ENCODE results near the gene CSF1R.

DNA sequence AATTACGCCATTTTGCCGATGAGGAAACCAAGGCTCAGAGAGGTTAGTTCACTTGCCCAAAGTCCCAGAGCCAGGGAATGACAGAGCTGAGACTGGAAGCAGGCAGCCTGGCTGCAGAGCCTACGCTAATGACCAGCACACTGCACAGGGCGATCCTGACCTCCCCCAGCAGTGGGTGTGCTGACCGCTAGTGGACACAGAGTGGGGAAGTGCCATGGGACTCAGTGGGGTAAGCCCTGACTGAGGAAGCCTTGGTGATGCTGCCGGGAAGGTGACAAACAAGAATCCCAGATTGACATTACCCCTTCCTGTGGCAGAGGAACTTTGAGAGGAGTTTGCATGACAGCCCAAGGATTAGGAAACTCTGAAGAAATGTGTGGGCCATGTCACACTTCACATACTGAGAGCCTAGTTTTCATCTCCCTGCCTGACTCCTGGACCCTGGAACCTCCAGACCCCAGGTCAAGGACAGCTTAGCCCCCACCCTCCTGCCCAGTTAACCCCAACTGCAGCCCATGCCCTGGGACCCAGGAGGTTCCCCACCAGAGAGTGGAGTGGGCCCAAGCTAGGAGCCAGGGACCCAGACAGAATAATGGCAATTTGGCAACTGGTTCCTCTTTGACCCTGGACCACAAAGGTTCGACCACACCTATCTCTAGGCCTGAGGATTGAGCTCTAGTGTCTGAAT is 19.7 kb upstream of the CSF1R start:
- TF ChIP-seq, protein P1, sequence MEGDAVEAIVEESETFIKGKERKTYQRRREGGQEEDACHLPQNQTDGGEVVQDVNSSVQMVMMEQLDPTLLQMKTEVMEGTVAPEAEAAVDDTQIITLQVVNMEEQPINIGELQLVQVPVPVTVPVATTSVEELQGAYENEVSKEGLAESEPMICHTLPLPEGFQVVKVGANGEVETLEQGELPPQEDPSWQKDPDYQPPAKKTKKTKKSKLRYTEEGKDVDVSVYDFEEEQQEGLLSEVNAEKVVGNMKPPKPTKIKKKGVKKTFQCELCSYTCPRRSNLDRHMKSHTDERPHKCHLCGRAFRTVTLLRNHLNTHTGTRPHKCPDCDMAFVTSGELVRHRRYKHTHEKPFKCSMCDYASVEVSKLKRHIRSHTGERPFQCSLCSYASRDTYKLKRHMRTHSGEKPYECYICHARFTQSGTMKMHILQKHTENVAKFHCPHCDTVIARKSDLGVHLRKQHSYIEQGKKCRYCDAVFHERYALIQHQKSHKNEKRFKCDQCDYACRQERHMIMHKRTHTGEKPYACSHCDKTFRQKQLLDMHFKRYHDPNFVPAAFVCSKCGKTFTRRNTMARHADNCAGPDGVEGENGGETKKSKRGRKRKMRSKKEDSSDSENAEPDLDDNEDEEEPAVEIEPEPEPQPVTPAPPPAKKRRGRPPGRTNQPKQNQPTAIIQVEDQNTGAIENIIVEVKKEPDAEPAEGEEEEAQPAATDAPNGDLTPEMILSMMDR (IDR thresholded peaks at IDR 0.05 in 8 of 11, conservative IDR thresholded peaks at IDR 0.05 in 3 of 11) = no peak
- peak; percentile 32 to 67 (median 59) for TF ChIP-seq POLR2AphosphoS5 (IDR thresholded peaks at IDR 0.05)

Data from spleen (tissue), 7 donors.